Neural cell (in vitro differentiated cells): ENCODE data around the gene CEL. TPM values are rescaled to one million over a fixed set of nuclear protein-coding genes. Genes with fewer than 3 reads are reported as not detected.

Source experiments
- H2AFZ ChIP-seq: fragments of 200-600, 300-800 bp; sonication (generic), shearing (Covaris generic); 2 replicates; pipeline ENCODE4 v1.6.0; 2014; ENCODE audit warnings: low read depth, mild to moderate bottlenecking, antibody characterized with exemption, low read length, moderate library complexity
- H3F3A ChIP-seq: fragments of 200-600 bp; shearing (Covaris generic); 2 replicates; pipeline ENCODE4 v1.6.1; 2016; ENCODE audit warnings: mild to moderate bottlenecking, moderate library complexity, mixed read lengths, antibody characterized with exemption, low read length; ENCODE audit not compliant: insufficient read depth, poor library complexity, severe bottlenecking
- H3K27ac ChIP-seq: fragments of 200-600, 300-800 bp; sonication (generic), shearing (Covaris generic); 2 replicates; pipeline ENCODE4 v1.5.1; 2014; ENCODE audit warnings: mild to moderate bottlenecking, low read length, moderate library complexity
- H3K27me3 ChIP-seq: fragments of 300-800, 200-600 bp; sonication (generic), shearing (Covaris generic); 2 replicates; pipeline ENCODE4 v1.6.0; 2014; ENCODE audit warnings: mild to moderate bottlenecking, low read depth, low read length, moderate library complexity; ENCODE audit not compliant: insufficient read depth
- H3K36me3 ChIP-seq: fragments of 300-800, 200-600 bp; sonication (generic), shearing (Covaris generic); 2 replicates; pipeline ENCODE4 v1.5.1; 2014; ENCODE audit warnings: mild to moderate bottlenecking, antibody characterized with exemption, low read length, moderate library complexity; ENCODE audit not compliant: insufficient read depth
- H3K4me2 ChIP-seq: fragments of 300-800, 200-600 bp; sonication (generic), shearing (Covaris generic); 2 replicates; pipeline ENCODE4 v1.6.0; 2014; ENCODE audit warnings: mild to moderate bottlenecking, low read length
- H3K4me3 ChIP-seq: fragments of 300-800, 200-600 bp; sonication (generic), shearing (Covaris generic); 2 replicates; pipeline ENCODE4 v1.5.1; 2014; ENCODE audit warnings: mild to moderate bottlenecking, low read length, moderate library complexity
- H3K79me2 ChIP-seq: fragments of 200-600 bp; shearing (Covaris generic); replicated peaks from 2 replicates; pipeline ENCODE4 v1.6.0; 2014; ENCODE audit warnings: mild to moderate bottlenecking, low read length, moderate library complexity; ENCODE audit not compliant: insufficient read depth
- H3K9ac ChIP-seq: fragments of 300-800, 200-600 bp; sonication (generic), shearing (Covaris generic); 2 replicates; pipeline ENCODE4 v1.6.1; 2016; ENCODE audit warnings: mild to moderate bottlenecking, low read length, mixed read lengths
- H3K9me2 ChIP-seq: fragments of 200-600 bp; shearing (Covaris generic); 2 replicates; pipeline ENCODE4 v1.6.1; 2016; ENCODE audit warnings: mild to moderate bottlenecking, low read length, mixed read lengths; ENCODE audit not compliant: insufficient read depth
- H3K9me3 ChIP-seq: fragments of 200-600, 300-800 bp; sonication (generic), shearing (Covaris generic); 2 replicates; pipeline ENCODE4 v1.6.1; 2016; ENCODE audit warnings: mild to moderate bottlenecking, mixed run types, low read length, moderate library complexity, mixed read lengths
- H4K20me1 ChIP-seq: fragments of 200-600 bp; shearing (Covaris generic); 2 replicates; pipeline ENCODE4 v1.6.1; 2016; ENCODE audit warnings: mild to moderate bottlenecking, mixed run types; ENCODE audit not compliant: insufficient read depth
- CTCF ChIP-seq: fragments of 450-650 bp; IDR thresholded peaks from 2 replicates; pipeline ENCODE4 v1.5.1; 2014; ENCODE audit warnings: antibody characterized with exemption, mild to moderate bottlenecking, moderate library complexity; ENCODE audit not compliant: poor library complexity, severe bottlenecking
- EP300 ChIP-seq: fragments of 450-650 bp; conservative IDR thresholded peaks from 2 replicates; pipeline ENCODE4 v1.6.1; 2014; ENCODE audit warnings: antibody characterized with exemption, mild to moderate bottlenecking, moderate library complexity; ENCODE audit not compliant: poor library complexity, severe bottlenecking
- EZH2 ChIP-seq: fragments of 200-600, 300-800 bp; shearing (Covaris generic), sonication (generic); IDR thresholded peaks from 2 replicates; pipeline ENCODE4 v1.6.1; 2014; ENCODE audit warnings: antibody characterized with exemption, low read length, borderline replicate concordance, mild to moderate bottlenecking; ENCODE audit not compliant: insufficient read depth, poor library complexity, severe bottlenecking
- MXI1 ChIP-seq: fragments of 450-650 bp; conservative IDR thresholded peaks from 2 replicates; pipeline ENCODE4 v1.6.1; 2014; ENCODE audit warnings: antibody characterized with exemption, mild to moderate bottlenecking; ENCODE audit not compliant: poor library complexity, severe bottlenecking
- POLR2AphosphoS5 ChIP-seq: IDR thresholded peaks from 2 replicates; pipeline ENCODE4 v1.6.1; 2012
- RAD21 ChIP-seq: fragments of 450-650 bp; conservative IDR thresholded peaks from 2 replicates; pipeline ENCODE4 v1.6.1; 2014; ENCODE audit warnings: antibody characterized with exemption, mild to moderate bottlenecking, moderate library complexity
- SMC3 ChIP-seq: fragments of 450-650 bp; conservative IDR thresholded peaks from 2 replicates; pipeline ENCODE4 v1.6.1; 2014; ENCODE audit warnings: antibody characterized with exemption, mild to moderate bottlenecking, moderate library complexity; ENCODE audit not compliant: poor library complexity
- TAF1 ChIP-seq: IDR thresholded peaks from 2 replicates; pipeline ENCODE4 v1.6.1; 2012; ENCODE audit warnings: low read depth
- polyA plus RNA-seq: library from polyadenylated mRNA; depleted of rRNA; stranded (reverse); fragments of >200 nt; gene quantifications from 2 replicates; pipeline ENCODE4 v1.2.3, GENCODE V29; 2014
- TF ChIP-seq, protein P1 (sequence below): IDR thresholded peaks from 2 replicates; pipeline ENCODE4 v1.6.1; 2012; ENCODE audit warnings: borderline replicate concordance

CEL gene
- polyA plus RNA-seq, 1 donor from 2014 or later: 0.95 TPM

- no peak overlapping the region for H3K4me2 ChIP-seq
- H4K20me1 ChIP-seq: no peaks in the 10 kb centered on the region
- H3K9me3 ChIP-seq: no peaks in the 10 kb centered on the region
- no peaks in the 10 kb centered on the region for H3K36me3 ChIP-seq
- no peak overlapping the region for H3K9ac ChIP-seq
- H3K4me3 ChIP-seq: no peak overlapping the region
- H3K79me2 ChIP-seq: no peaks in the 10 kb centered on the region
- TF ChIP-seq RAD21: no peak
- TF ChIP-seq EP300: no peak
- no peak for TF ChIP-seq POLR2AphosphoS5
- TF ChIP-seq, protein P1, sequence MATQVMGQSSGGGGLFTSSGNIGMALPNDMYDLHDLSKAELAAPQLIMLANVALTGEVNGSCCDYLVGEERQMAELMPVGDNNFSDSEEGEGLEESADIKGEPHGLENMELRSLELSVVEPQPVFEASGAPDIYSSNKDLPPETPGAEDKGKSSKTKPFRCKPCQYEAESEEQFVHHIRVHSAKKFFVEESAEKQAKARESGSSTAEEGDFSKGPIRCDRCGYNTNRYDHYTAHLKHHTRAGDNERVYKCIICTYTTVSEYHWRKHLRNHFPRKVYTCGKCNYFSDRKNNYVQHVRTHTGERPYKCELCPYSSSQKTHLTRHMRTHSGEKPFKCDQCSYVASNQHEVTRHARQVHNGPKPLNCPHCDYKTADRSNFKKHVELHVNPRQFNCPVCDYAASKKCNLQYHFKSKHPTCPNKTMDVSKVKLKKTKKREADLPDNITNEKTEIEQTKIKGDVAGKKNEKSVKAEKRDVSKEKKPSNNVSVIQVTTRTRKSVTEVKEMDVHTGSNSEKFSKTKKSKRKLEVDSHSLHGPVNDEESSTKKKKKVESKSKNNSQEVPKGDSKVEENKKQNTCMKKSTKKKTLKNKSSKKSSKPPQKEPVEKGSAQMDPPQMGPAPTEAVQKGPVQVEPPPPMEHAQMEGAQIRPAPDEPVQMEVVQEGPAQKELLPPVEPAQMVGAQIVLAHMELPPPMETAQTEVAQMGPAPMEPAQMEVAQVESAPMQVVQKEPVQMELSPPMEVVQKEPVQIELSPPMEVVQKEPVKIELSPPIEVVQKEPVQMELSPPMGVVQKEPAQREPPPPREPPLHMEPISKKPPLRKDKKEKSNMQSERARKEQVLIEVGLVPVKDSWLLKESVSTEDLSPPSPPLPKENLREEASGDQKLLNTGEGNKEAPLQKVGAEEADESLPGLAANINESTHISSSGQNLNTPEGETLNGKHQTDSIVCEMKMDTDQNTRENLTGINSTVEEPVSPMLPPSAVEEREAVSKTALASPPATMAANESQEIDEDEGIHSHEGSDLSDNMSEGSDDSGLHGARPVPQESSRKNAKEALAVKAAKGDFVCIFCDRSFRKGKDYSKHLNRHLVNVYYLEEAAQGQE: no peak
- no peak for TF ChIP-seq MXI1
- TF ChIP-seq EZH2: no peak
- no peak for TF ChIP-seq TAF1
- TF ChIP-seq CTCF: no peak
- no peaks in the 10 kb centered on the region for H3F3A ChIP-seq
- H2AFZ ChIP-seq: no peak overlapping the region
- no peaks in the 10 kb centered on the region for H3K27me3 ChIP-seq
- no peaks in the 10 kb centered on the region for H3K9me2 ChIP-seq
- no peak overlapping the region for H3K27ac ChIP-seq
Measured at GRCh38 chr9:133054966-133055365, 6.8 kb upstream of the CEL start.

DNA sequence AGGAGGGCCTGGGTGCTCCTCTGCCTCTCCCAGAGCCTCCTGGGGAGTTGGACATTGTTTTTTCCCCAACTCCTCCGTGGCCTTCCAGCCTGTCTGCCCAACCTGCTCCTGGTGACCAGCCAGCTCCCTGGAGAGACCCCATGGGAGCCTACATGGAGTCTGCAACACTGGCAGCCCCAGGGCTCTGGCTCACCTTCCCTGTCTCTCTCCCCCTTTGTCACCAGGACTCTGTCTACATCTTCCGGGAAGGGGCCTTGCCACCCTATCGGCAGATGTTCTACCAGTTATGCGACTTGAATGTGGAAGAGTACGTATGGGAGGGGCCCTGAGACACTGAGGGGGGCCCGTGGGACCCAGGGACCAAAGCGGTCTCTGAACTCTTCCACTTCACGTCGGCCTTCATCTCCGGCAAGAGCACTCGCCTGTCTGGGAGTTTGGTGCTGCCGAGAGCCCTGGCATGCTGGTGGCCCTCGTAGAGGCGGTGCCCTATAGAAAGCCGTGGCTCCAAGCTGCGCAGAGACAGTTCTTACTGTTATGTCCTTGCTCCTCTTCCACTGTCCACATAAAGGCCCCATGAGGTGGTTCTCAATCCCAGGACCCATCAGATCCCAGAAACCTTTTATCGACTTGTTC lies 5.9 kb upstream of the CEL start:
- Histone ChIP-seq H3K9me3 (no peaks in the 10 kb centered on the region), H3K27me3 (no peaks in the 10 kb centered on the region), H4K20me1 (no peaks in the 10 kb centered on the region), H3K9me2 (no peaks in the 10 kb centered on the region), H2AFZ (no peak overlapping the region), H3K4me2 (no peak overlapping the region), H3K27ac (no peak overlapping the region), H3K4me3 (no peak overlapping the region), H3K79me2 (no peaks in the 10 kb centered on the region), H3F3A (no peaks in the 10 kb centered on the region), H3K9ac (no peak overlapping the region), H3K36me3 (no peaks in the 10 kb centered on the region)
- no peak for TF ChIP-seq MXI1
- no peak for TF ChIP-seq SMC3
- TF ChIP-seq, protein P1: no peak
- TF ChIP-seq CTCF: no peak
- TF ChIP-seq RAD21: no peak
- TF ChIP-seq EZH2: no peak
- no peak for TF ChIP-seq EP300
- no peak for TF ChIP-seq POLR2AphosphoS5
- no peak for TF ChIP-seq TAF1
